ENCODE data around the gene CLINT1.
"Not testable (repeated sequence)": the region's sequence is repeated elsewhere in the genome, so short reads cannot be mapped to it uniquely, and the experiment has no call there.

Gene CLINT1

GRCh38 chr5:157886796-157887380 lies 27.9 kb upstream of the CLINT1 start:
- Histone ChIP-seq H3K4me3 (ENCODE audit: severe bottlenecking) (no peak overlapping the region), H3K27me3 (ENCODE audit: insufficient read depth, poor library complexity, severe bottlenecking) (no peaks in the 10 kb centered on the region), H3K27ac (ENCODE audit: poor library complexity, severe bottlenecking) (no peak overlapping the region), H3K4me1 (ENCODE audit: insufficient read depth, poor library complexity, severe bottlenecking) (no peaks in the 10 kb centered on the region), H3K36me3 (ENCODE audit: low read depth) (no peaks in the 10 kb centered on the region), H3K9me3 (ENCODE audit: severe bottlenecking) (no peaks in the 10 kb centered on the region)
- no peak for TF ChIP-seq CTCF (IDR thresholded peaks at IDR 0.05; ENCODE audit: poor library complexity, severe bottlenecking)
- ATAC-seq (ENCODE audit: low read depth): no peak
- DNase-seq (ENCODE audit: low spot score): no peak

- not testable (repeated sequence) for H3K27me3 ChIP-seq (ENCODE audit: insufficient read depth, poor library complexity, severe bottlenecking); H3K4me1 ChIP-seq (ENCODE audit: insufficient read depth, poor library complexity, severe bottlenecking); H3K4me3 ChIP-seq (ENCODE audit: severe bottlenecking); ATAC-seq (ENCODE audit: low read depth); H3K9me3 ChIP-seq (ENCODE audit: severe bottlenecking); H3K27ac ChIP-seq (ENCODE audit: poor library complexity, severe bottlenecking); DNase-seq (ENCODE audit: low spot score); H3K36me3 ChIP-seq (ENCODE audit: low read depth)
Observed at GRCh38 chr5:157885051-157885450, 26.1 kb upstream of the CLINT1 start.

GRCh38 chr5:157881498-157881897 lies 22.6 kb upstream of the CLINT1 start:
- DNase-seq (ENCODE audit: low spot score); H3K4me1 ChIP-seq (ENCODE audit: insufficient read depth, poor library complexity, severe bottlenecking); H3K27ac ChIP-seq (ENCODE audit: poor library complexity, severe bottlenecking); ATAC-seq (ENCODE audit: low read depth); H3K27me3 ChIP-seq (ENCODE audit: insufficient read depth, poor library complexity, severe bottlenecking); H3K9me3 ChIP-seq (ENCODE audit: severe bottlenecking); H3K36me3 ChIP-seq (ENCODE audit: low read depth); H3K4me3 ChIP-seq (ENCODE audit: severe bottlenecking): not testable (repeated sequence)

- DNase-seq (ENCODE audit: low spot score): no peak
- Histone ChIP-seq H3K36me3 (ENCODE audit: low read depth) (no peaks in the 10 kb centered on the region), H3K27ac (ENCODE audit: poor library complexity, severe bottlenecking) (no peak overlapping the region), H3K9me3 (ENCODE audit: severe bottlenecking) (no peaks in the 10 kb centered on the region), H3K27me3 (ENCODE audit: insufficient read depth, poor library complexity, severe bottlenecking) (no peaks in the 10 kb centered on the region), H3K4me1 (ENCODE audit: insufficient read depth, poor library complexity, severe bottlenecking) (no peaks in the 10 kb centered on the region), H3K4me3 (ENCODE audit: severe bottlenecking) (no peak overlapping the region)
- ATAC-seq (ENCODE audit: low read depth): no peak
- TF ChIP-seq CTCF (IDR thresholded peaks at IDR 0.05; ENCODE audit: poor library complexity, severe bottlenecking): no peak
Observed at GRCh38 chr5:157877821-157878220, 18.9 kb upstream of the CLINT1 start.

- TF ChIP-seq CTCF (IDR thresholded peaks at IDR 0.05; ENCODE audit: poor library complexity, severe bottlenecking): no peak
Observed at GRCh38 chr5:157874861-157875260, 15.9 kb upstream of the CLINT1 start.

More at GRCh38 chr5:157874861-157875260, 15.9 kb upstream of the CLINT1 start:
- H3K36me3 ChIP-seq (ENCODE audit: low read depth): no peaks in the 10 kb centered on the region
- H3K27me3 ChIP-seq (ENCODE audit: insufficient read depth, poor library complexity, severe bottlenecking): no peaks in the 10 kb centered on the region
- H3K4me1 ChIP-seq (ENCODE audit: insufficient read depth, poor library complexity, severe bottlenecking): peaks cover 17% of the 10 kb centered on the region
- no peak for DNase-seq (ENCODE audit: low spot score)
- H3K9me3 ChIP-seq (ENCODE audit: severe bottlenecking): no peaks in the 10 kb centered on the region
- H3K27ac ChIP-seq (ENCODE audit: poor library complexity, severe bottlenecking): no peak overlapping the region
- no peak overlapping the region for H3K4me3 ChIP-seq (ENCODE audit: severe bottlenecking)
- no peak for ATAC-seq (ENCODE audit: low read depth)
